ENCODE measurements around the gene SPNS2. TPM values are rescaled to one million over a fixed set of nuclear protein-coding genes. Genes with fewer than 3 reads are reported as not detected.

SPNS2 gene
- total RNA-seq, 1 experiment from 2014 or later = 1.6 TPM

- H3K9ac ChIP-seq (ENCODE audit: low read length) = no peak overlapping the region
- no peak overlapping the region for H3K4me2 ChIP-seq (ENCODE audit: low read length)
- H3K4me3 ChIP-seq (replicated peaks in 1 of 2; ENCODE audit: low read depth in 1 of 2, low read length in 2 of 2) = no peak overlapping the region
- H3K36me3 ChIP-seq (ENCODE audit: control insufficient read depth in 1 of 2, insufficient read depth in 2 of 2, low read length in 2 of 2) = no peaks in the 10 kb centered on the region
- ChIA-PET POLR2A (no interaction called here), RAD21 (ENCODE audit: low non-redundant PET in 1 of 2, low total read pairs in 2 of 2, uncharacterized antibody in 2 of 2, unreplicated experiment in 2 of 2) (no interaction called here), CTCF (no interaction called here)
- no peaks in the 10 kb centered on the region for H3K9me2 ChIP-seq (ENCODE audit: insufficient read depth)
- H4K20me1 ChIP-seq (ENCODE audit: insufficient read depth) = no peaks in the 10 kb centered on the region
- no peak for ATAC-seq
- H3K27ac ChIP-seq (ENCODE audit: low read depth, low read length) = no peak overlapping the region
- no peak overlapping the region for H2AFZ ChIP-seq (ENCODE audit: low read depth, low read length, poor library complexity, severe bottlenecking)
- no TSS peak for BruUV-seq (replicated peaks)
- intact Hi-C loops (cut with micrococcal nuclease) = no loop called here
- H3K4me1 ChIP-seq (ENCODE audit: control insufficient read depth in 1 of 2, insufficient read depth in 2 of 2, low read length in 2 of 2) = peaks cover 3 to 16% of the 10 kb centered on the region in 2 experiments; a peak in 3 of 4 replicates
- no peaks in the 10 kb centered on the region for H3K9me3 ChIP-seq (ENCODE audit: control insufficient read depth in 1 of 2, insufficient read depth in 1 of 2, low read depth in 1 of 2, low read length in 2 of 2)
- TF ChIP-seq CTCF (IDR thresholded peaks at IDR 0.05 in 2 of 3, conservative IDR thresholded peaks at IDR 0.05 in 1 of 3; ENCODE audit: borderline replicate concordance in 1 of 3, insufficient read depth in 1 of 3, low read depth in 2 of 3, low read length in 2 of 3) (0 out of 6 replicates have a peak, but pooled peaks of 1 of the 3 experiments have one; percentile 9), SIN3A (IDR thresholded peaks at IDR 0.05; ENCODE audit: low read depth) (no peak), TCF7L2 (IDR thresholded peaks at IDR 0.05; ENCODE audit: borderline replicate concordance, extremely low read depth, insufficient read depth, insufficient read length) (no peak), EZH2 (IDR thresholded peaks at IDR 0.05) (no peak), POLR2AphosphoS5 (IDR thresholded peaks at IDR 0.05; ENCODE audit: low read depth, low read length) (no peak), EZH2phosphoT487 (IDR thresholded peaks at IDR 0.05; ENCODE audit: borderline replicate concordance) (no peak), ZBTB33 (IDR thresholded peaks at IDR 0.05; ENCODE audit: extremely low read depth, insufficient replicate concordance, low read length) (no peak), ZNF274 (IDR thresholded peaks at IDR 0.05; ENCODE audit: low read depth, low read length) (no peak), CEBPB (IDR thresholded peaks at IDR 0.05; ENCODE audit: low read depth) (no peak)
- H3K79me2 ChIP-seq (ENCODE audit: insufficient read depth, low read length) = no peaks in the 10 kb centered on the region
- no peak for DNase-seq (ENCODE audit: low read depth, low spot score)
- H3K27me3 ChIP-seq (ENCODE audit: insufficient read depth, low read length) = no peaks in the 10 kb centered on the region
Measured at GRCh38 chr17:4562015-4562969, 63.6 kb downstream of the SPNS2 start.

Data from HCT116 (cell line).